Left forelimb (tissue), 1 donor: ENCODE results near the gene NT5DC4.

Experiments
- DNase-seq: peaks from one replicate; pipeline ENCODE4 v3.0.0-alpha.2; 2018; ENCODE audit warnings: low spot score

Gene NT5DC4

DNA sequence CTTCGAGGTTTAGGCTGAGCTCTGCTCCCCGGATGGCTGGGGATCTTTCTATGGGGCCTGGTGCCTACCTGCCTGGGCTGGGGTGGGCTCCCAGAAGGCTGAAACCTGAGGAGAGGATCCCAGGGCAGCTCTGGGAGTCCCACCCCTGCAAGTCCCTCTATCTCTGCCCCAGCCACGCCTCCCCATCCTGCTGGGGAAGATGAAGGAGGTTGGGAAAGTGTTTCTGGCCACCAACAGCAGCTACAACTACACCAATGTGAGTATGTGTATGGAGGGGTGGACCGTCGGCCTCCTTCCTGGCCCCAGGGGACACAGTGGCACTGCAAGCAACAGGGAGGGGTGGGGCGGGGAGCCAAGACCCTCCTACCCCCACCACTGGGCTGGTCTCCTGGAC lies 2.7 kb downstream of the NT5DC4 start:
- DNase-seq = no peak

- no peak for DNase-seq
Observed at GRCh38 chr2:112723995-112724394, 3.2 kb downstream of the NT5DC4 start.

- no peak for DNase-seq
Observed at GRCh38 chr2:112724591-112725525, 4.0 kb downstream of the NT5DC4 start.

DNA sequence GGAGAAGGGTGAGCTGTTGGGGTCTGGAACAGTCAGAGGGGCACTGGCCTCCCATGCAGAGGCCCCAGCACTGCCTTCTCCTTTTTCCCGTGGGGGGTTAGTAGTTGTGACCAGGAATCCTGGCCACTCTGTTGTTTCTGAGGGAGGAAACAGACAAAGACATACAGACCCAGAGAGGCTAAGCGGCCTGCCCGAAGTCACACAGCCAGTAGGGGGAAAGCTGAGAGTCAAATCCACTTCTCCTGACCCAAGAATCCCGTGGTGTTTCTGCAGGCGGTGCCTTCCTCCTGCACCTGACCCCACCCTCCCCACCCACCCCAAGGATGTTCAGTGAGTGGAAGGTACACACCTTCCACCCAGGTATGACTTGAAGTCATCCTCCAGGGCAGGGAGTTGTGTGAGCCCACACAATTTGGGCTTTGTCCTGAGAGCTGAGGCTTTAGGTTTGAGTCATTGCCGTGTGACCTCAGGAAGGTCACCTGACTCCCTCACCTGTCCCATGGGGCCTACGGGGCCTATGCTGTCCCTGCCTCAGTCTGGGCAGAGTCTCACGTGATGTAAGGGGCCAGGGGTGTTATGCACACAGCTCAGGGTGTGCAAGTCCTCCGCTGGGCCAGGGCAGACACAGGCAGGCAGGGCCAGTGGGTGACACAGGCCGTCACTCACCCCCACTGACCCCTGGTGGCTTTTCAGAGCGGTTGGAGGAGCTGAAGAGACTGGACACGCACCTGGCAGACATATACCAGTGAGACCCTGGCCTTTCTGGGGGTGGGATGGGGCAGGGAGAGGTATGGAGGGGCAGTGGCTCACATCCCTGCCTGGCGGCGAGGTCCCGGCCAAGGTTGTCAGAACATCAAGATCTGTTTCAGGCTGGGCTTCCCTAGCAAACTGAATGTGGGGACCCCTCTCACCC lies 5.0 kb downstream of the NT5DC4 start:
- DNase-seq = no peak

GRCh38 chr2:112726487-112727190 lies 5.8 kb downstream of the NT5DC4 start:
- peak; percentile 88 for DNase-seq

DNA sequence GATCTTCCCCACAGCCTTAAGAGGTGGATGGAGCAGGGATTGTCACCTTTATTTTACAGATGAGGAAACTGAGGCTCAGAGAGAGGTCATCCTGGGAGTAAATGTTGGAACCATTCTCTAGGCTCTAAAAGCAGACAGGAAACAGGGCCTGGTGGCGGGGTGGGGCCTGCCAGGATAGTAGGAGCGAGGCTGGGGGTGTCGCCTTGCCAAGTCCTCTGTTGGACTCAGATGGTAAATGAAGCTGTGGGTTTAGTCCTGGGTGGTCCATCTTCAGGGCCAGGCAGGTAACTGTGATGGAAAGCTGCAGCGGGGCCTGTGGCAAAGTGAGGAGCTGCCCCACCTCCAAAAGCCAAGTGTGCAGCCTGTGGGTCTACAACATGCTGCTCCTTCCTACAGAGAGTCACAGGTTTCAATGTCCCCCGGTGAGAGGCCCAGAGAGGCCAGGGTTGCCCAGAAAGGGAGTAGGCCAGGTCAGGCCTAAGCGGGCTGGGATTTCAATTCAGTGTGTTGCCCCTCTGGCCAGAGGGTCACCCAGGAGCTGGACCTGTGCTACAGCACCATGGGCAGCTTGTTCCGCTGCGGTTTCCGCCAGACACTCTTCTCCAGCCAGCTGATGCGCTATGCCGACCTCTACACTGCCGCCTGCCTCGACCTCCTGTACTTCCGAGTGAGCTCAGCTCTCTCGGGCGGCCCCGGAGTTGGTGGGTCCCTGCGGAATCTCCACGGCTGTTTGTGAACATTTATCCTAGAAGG lies 6.6 kb downstream of the NT5DC4 start:
- no peak for DNase-seq

DNA sequence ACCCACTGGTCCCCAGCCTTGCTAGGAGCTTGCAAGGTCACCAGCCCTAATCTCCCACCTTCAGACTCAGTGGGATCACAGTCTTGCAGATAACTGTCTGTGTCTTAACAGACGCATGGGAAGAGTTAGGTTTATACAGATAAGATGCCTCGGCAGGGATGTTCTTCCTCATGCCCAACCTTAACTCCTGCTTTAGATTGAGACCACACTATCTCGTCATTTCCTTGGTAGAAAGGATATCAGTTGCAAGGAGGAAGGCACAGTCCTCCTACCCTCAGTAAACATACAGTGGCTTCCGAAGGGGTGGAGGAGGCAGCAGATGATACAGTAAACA lies 7.2 kb downstream of the NT5DC4 start:
- DNase-seq = no peak

DNA sequence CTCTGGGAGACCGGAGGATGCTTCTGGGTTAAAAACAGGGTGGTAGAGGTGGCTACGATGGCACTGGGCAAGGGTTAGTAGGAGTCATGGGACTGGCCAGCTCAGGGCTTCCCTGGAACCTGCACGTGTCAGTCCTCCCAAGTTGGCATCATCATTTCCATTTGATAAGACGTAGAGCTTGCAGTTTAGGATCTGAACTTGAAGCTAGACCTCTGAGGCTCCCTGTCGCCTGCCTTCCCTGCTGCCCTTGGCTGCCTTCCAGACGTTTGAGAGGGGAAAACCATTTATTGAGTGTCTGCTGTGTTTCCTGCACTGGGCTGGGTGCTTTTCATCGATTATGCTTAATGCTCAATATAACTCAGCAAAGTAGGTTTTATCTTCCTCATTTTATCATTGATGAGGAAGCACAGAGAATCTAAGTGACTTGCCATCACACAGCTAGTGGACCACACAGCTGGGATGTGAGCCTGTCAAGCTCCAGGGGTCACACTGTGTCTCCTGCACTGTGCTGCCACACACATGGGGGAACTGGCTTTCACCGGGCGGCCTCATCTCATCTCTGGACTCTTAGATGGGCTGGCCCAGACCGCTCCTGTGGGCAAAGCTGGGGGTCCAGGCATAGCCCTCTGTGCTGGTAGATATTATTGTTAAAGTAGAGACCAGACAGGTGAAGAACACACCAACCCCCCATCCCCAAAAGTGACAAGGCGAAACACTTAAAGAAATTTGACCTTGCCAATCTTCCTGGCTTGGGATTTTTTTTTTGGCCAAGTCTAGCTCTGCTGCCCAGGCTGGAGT lies 7.8 kb downstream of the NT5DC4 start:
- DNase-seq = no peak

- no peak for DNase-seq
Observed at GRCh38 chr2:112730216-112730615, 9.4 kb downstream of the NT5DC4 start.

DNA sequence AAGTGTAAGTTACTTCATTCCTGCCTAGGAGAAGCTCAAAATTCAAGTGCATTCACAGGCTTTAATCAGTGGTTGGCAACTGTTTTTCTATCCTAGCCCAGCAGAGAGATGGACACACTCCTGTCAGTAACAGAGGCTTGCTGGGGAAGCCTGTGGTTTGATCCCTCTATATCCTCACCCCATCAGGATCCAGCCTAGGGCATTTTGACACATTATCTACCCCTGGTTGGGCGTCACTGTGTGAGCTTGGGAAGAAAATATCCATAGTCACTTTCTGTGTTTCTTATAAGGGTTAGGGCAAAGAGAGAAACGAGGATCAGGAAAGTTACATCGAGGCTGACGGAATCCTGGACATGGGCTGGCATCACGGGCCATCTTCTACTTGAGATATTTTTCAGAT lies 10.0 kb downstream of the NT5DC4 start:
- no peak for DNase-seq

DNA sequence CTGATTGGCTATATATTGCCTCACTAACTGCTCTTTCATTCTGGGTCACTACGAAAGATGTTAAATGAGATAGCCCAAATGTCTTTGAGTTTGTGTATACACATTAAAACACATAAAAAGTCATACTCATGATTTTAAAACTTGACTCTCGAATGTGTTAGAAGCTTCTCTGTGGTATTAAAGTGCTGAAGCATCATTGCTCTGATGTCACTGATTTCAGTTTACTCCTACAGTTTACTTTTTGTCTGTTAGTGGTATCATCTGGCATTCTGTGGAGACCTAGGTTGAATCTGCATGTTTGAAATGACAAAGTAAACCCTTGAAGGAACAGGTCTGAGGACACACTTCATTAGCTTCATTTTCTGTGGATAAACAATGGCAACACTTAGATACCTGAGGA lies 10.7 kb downstream of the NT5DC4 start:
- DNase-seq = no peak

GRCh38 chr2:112733456-112733855 lies 12.6 kb downstream of the NT5DC4 start:
- no peak for DNase-seq

GRCh38 chr2:112733871-112734270 lies 13.1 kb downstream of the NT5DC4 start:
- DNase-seq = no peak

GRCh38 chr2:112737542-112738232 lies 16.9 kb downstream of the NT5DC4 start:
- DNase-seq = no peak

DNA sequence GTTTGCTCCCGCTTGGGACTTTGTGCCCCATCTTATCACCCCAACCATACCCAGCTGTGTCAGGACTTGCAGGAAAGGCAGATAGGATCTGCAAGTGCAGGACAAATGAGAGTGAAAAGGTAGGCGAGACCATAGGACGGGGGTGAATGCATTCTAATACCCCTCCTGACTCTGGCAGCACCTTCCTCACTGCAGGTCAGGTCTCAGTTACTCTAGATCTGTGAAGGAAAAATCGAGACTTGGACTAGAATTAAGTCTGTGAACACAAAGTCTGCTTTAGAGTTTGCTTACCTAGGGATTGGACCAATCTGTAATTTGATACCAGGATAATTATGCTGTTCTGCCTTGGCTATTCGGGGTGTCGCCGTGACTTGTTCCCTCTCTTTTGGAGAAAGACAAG lies 19.7 kb downstream of the NT5DC4 start:
- DNase-seq = no peak

GRCh38 chr2:112749755-112750559 lies 29.1 kb downstream of the NT5DC4 start:
- DNase-seq = no peak

- no peak for DNase-seq
Observed at GRCh38 chr2:112750560-112750843, 29.7 kb downstream of the NT5DC4 start.

GRCh38 chr2:112751451-112752197 lies 30.8 kb downstream of the NT5DC4 start:
- no peak for DNase-seq

DNA sequence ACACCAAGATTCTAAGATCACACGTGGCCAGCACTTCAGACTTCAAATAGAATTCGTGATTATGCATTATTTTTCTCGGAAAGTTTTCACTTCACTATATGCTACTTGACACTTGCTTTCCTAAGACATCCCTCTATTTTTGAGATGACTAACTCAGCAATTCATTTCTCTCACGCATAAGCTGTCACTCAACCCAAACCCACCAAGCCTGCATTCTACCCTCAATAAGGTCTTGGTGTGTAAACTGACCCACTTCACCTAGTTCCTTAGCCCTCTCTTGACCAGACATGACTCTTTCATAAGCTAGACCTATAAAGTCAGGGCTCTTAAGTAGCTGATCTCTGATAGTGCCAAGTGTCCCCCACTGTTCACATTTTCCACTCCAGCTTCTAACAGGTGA lies 31.8 kb downstream of the NT5DC4 start:
- no peak for DNase-seq
